Right ventricle myocardium inferior (tissue), 1 donor: ENCODE measurements around the gene ARHGAP27. TPM values are rescaled to one million over a fixed set of nuclear protein-coding genes. Genes with fewer than 3 reads are reported as not detected.

Experiments used
- ATAC-seq: fragments of 200-7000 bp; cut with Tn5 transposase; one replicate; pipeline ENCODE4 v1.9.1; 2020; ENCODE audit warnings: mild to moderate bottlenecking, moderate library complexity
- DNase-seq: peaks from one replicate; pipeline ENCODE4 v3.0.0; 2021; ENCODE audit errors: missing footprints
- intact Hi-C: fragments of 100-400 bp; cut with DNase I; formaldehyde crosslinking; loops from one replicate; pipeline ENCODE4 v1.11.0; 2022
- total RNA-seq: library from RNA; stranded (reverse); fragmentation: NEBNext Ultra II Directional; extraction: Animal tissue kit (Norgen Biotek cat#: 25700); gene quantifications from one replicate; pipeline ENCODE4 v1.2.1, GENCODE V29; 2021
- donor health status: DM: no; HTN: yes; CAD: no; lungs with severe emphysema.

ARHGAP27 gene
- total RNA-seq, 1 donor from 2014 or later = 34.4 TPM

DNA sequence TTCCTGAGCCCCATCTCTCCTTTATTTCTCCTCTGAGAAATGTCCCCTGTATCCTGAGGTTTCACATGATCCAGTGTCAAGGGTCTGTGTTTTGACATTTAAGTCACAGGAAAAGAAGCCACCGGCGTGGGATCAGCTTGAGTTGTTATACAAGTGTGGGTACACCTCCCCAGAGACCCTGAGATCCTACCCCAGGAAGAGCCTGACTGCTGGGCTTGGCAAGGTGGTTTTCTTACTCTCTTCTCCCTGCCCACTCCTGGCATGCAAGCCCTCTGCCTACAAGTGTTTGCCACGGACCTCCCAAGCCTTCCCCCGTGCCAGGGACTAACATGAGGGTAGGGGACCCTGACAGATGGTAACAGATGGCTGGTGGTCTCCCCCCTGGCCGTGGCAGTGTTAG is 2.8 kb upstream of the ARHGAP27 start:
- DNase-seq (no peak), ATAC-seq (no peak)
- intact Hi-C loops = no loop called here

- ATAC-seq = no peak
- peak; percentile 52 for DNase-seq
- intact Hi-C loops = no loop called here
Observed at GRCh38 chr17:45433159-45433535, 477 bp upstream of the ARHGAP27 start.

- ATAC-seq (peak; percentile 43), DNase-seq (peak; percentile 89)
- intact Hi-C loops = no loop called here
Observed at GRCh38 chr17:45431531-45432404, 902 bp downstream of the ARHGAP27 start.

DNA sequence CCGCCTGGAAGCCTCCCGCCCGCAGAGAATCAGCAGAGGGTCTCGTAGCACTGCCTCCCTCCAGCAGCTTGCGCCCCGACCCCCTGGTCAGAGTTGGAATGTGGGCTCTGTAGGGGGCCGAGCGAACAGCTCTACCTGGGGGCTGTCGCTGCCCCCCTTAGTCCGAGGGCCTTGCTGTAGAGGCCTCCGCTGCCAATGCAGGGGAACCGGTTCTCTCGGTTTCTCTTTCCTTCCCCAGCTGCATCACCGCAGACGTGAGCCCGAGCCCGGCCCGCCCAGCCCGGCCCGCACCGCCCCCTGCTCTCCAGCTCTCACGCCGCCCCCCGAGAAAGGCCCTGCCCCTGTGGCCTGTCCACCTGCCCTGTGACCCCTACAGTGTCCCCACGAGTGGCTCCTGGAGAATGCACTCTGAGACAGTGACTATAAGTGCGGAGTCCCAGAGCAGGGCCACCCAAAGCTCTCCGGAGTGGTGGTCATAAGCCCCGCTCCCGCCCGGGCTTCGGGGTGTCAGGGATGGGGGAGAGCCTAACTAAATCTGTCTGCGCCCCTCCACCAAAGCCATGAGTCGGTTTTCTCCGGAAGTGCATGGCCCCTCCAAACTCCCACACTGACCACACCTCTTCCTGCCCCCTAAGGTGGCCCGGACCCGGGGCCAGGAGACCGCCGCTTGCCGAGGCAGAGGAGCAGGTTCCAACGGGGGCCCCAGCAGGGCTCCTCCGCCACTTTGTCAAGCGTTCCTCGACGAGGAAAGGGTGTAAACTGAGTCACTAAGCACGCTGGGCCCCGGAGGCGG is 1.7 kb downstream of the ARHGAP27 start:
- ATAC-seq = no peak
- intact Hi-C loops = no loop called here
- peak; percentile 68 for DNase-seq

- no peak for ATAC-seq
- peak; percentile 60 for DNase-seq
- intact Hi-C loops = no loop called here
Observed at GRCh38 chr17:45430006-45430737, 2.5 kb downstream of the ARHGAP27 start.

DNA sequence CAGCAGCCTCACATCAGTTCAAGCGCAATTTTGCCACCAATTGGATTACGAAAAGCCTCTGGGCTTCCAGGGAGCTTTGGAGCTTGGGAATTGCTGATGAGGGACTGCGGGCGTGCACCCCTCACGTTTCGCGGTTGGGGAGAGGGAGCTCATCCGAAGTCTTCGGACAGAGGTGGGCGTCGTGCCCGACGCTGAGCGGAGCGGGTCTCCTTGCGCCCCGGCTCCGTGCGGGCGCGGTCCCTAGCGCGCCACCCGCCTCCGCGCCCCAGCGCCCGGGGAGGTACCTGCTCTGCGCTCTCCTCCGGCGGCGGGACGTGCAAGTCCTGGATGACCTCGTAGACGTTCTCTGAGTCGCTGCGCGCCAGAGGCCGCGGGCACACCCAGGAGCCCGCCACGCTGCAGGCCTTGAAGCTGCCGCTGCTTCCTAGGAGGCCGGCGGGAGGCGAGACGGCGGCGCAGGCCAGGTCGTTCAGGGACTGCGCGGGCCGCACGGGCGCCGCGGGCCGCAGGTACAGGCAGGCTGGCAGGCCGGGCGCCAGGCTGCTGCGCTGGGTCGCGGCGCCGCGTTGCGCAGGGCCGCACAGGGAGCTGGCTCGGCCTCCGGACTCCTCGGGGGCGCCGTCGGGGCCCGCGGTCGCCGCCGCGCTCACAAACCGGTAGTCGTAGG is 3.2 kb downstream of the ARHGAP27 start:
- ATAC-seq (no peak), DNase-seq (peak; percentile 40)
- intact Hi-C loops = no loop called here

GRCh38 chr17:45428931-45429338 is 3.7 kb downstream of the ARHGAP27 start:
- DNase-seq (peak; percentile 61), ATAC-seq (no peak)
- intact Hi-C loops = no loop called here

- intact Hi-C loops = no loop called here
- ATAC-seq (peak; percentile 56), DNase-seq (peak; percentile 92)
Observed at GRCh38 chr17:45428050-45428617, 4.5 kb downstream of the ARHGAP27 start.

GRCh38 chr17:45427181-45427835 is 5.4 kb downstream of the ARHGAP27 start:
- intact Hi-C loops = no loop called here
- ATAC-seq = no peak
- peak; percentile 32 for DNase-seq

GRCh38 chr17:45426561-45426960 is 6.1 kb downstream of the ARHGAP27 start:
- DNase-seq (peak; percentile 60), ATAC-seq (no peak)
- intact Hi-C loops = no loop called here

DNA sequence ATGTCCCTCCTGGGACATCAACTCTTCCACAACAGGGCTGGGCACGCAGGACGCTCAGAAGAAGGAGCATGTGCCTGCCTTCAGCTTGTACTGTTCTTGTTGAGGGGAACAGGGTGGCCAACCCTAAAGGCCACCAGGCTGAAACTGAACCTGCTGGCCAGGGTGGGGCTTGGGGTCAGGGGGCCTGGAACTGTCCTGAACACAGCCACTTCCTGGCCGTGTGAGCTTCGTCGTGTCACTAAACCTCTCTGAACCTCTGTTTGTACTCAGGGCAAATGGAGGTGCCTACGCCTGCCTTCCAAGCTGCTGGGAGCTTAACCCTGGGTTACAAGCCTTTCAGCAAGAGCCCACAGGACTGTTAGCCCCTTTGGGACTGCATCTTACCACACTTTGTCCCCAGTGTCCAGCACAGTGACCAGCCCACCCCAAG is 6.7 kb downstream of the ARHGAP27 start:
- DNase-seq (peak; percentile 44), ATAC-seq (no peak)
- intact Hi-C loops = loop anchor here (1.0 kb wide), 1 partner anchor 27 kb away; no protein-coding TSS in a partner anchor

- DNase-seq (peak; percentile 77), ATAC-seq (peak; percentile 75)
- intact Hi-C loops = loop anchor here (1.0 kb wide), 1 partner anchor 26 kb away; no protein-coding TSS in a partner anchor
Observed at GRCh38 chr17:45425125-45425983, 7.3 kb downstream of the ARHGAP27 start.

DNA sequence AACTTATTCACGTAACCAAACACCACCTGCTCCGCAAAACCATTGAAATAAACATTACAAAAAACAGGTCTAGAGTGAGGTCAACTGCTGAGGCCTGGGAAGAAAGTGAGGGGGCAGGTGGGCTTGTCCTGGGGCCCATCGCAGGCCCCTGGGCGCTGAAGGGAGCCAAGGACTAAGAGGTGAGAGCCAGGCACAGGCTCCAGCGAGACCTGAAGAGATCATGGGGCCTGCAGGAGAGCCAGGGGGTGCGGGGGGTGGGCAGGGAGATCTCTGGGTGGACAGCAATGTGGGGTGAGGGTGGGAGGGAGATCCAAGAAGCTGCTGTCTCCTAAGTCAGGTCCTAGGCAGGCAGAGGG is 7.9 kb downstream of the ARHGAP27 start:
- intact Hi-C loops = loop anchor here (1.0 kb wide), 1 partner anchor 25 kb away; no protein-coding TSS in a partner anchor
- ATAC-seq (no peak), DNase-seq (no peak)

GRCh38 chr17:45423975-45424335 is 8.7 kb downstream of the ARHGAP27 start:
- intact Hi-C loops = no loop called here
- DNase-seq = no peak

DNA sequence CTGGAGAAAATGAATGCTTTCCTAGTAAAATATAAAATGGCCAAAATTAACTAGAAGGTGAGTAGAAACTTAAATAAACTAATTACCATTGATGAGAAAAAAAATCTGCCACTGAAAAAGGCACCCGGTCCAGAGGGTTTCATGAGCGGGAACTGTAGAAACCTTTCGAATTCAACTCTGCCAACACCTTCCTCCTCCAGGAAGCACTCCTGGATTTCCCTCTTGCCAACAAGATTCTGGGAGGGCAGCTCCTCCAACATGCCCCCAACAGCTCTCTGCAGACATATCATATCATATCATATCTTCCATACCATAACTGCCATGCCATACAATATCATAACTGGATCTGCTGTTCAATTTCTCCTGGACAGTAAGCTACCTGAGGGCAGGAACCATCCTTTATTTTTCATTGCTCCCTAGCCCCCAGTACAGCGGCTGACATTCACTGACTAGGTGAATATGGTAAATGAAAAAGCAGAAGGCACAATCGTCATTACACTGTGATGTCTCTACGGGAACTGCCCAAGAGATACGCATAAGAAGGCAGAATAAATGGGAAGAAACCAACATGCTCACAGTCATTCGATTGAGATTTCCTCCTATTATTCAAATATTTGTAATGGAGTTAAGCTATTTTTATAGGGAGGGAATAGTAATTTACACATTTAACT is 9.2 kb downstream of the ARHGAP27 start:
- DNase-seq = no peak
- ATAC-seq = no peak
- intact Hi-C loops = no loop called here

More at GRCh38 chr17:45423975-45424335, 8.7 kb downstream of the ARHGAP27 start:
- ATAC-seq = no peak
